HEK293 (cell line): ENCODE data around the gene VAT1L.

Source experiments
- ZNF274 ChIP-seq, 2 experiments: fragments of 200-500 bp in 1 of 2; fragments of 450-650 bp in 1 of 2; sonication (Bioruptor generic) in 1 of 2; formaldehyde crosslinking in 1 of 2; IDR thresholded peaks; 2 replicates each; pipeline versions ENCODE4 v1.5.1 to v1.6.1; 2014 to 2016; ENCODE audit warnings: borderline replicate concordance in 1 of 2, inconsistent platforms in 1 of 2, low read length in 1 of 2, missing biosample characterization in 1 of 2, missing genetic modification characterization in 1 of 2
- TF ChIP-seq, protein P1 (sequence below): fragments of 450-650 bp; formaldehyde crosslinking; IDR thresholded peaks from 2 replicates; pipeline ENCODE4 v1.5.1; 2016; ENCODE audit warnings: missing biosample characterization, missing genetic modification characterization

DNA sequence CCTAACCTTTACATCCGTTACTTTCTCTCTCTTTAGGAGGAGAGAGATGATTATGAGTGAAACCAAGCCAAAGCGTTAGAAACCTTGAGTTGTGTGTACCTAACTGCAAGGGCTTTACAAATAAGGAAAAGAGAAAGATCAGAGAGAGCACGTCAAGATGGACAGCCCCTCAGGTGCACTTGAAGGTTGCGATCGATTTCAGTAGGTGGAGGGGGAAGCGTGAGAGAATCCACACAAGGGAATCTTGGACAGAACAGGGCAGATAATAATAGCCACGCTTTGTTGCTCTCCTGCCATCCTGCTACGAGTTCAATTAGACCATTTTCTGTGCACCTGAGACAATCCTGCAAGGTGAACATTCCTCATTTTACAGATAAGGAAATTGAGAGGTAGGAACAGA, 78.4 kb downstream of the VAT1L start:
- TF ChIP-seq, protein P1, sequence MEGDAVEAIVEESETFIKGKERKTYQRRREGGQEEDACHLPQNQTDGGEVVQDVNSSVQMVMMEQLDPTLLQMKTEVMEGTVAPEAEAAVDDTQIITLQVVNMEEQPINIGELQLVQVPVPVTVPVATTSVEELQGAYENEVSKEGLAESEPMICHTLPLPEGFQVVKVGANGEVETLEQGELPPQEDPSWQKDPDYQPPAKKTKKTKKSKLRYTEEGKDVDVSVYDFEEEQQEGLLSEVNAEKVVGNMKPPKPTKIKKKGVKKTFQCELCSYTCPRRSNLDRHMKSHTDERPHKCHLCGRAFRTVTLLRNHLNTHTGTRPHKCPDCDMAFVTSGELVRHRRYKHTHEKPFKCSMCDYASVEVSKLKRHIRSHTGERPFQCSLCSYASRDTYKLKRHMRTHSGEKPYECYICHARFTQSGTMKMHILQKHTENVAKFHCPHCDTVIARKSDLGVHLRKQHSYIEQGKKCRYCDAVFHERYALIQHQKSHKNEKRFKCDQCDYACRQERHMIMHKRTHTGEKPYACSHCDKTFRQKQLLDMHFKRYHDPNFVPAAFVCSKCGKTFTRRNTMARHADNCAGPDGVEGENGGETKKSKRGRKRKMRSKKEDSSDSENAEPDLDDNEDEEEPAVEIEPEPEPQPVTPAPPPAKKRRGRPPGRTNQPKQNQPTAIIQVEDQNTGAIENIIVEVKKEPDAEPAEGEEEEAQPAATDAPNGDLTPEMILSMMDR = no peak
- TF ChIP-seq ZNF274 (IDR thresholded peaks at IDR 0.05; ENCODE audit: low read length) = no peak
- no peak for TF ChIP-seq ZNF274 (tag by site-specific recombination; IDR thresholded peaks at IDR 0.05; ENCODE audit: borderline replicate concordance)
